AG04449 (cell line): ENCODE results near the gene NINL.

Experiments
- CTCF ChIA-PET: fragments of 350-600 bp; formaldehyde crosslinking; extraction: SDS; loops from one replicate; lab custom pipeline; 2021; ENCODE audit warnings: antibody characterized with exemption; lab: Yijun Ruan, JAX
- POLR2A ChIA-PET: fragments of 400-600, 350-600 bp; formaldehyde crosslinking; extraction: SDS; loops from one replicate; lab custom pipeline; 2020; ENCODE audit warnings: antibody characterized with exemption, inconsistent platforms; lab: Yijun Ruan, JAX
- DNase-seq: peaks from one replicate; pipeline ENCODE4 v3.0.0-alpha.2; 2010; ENCODE audit warnings: low read depth, low spot score
- H3K4me3 ChIP-seq: 2 replicates; pipeline ENCODE4 v1.5.1; 2011; ENCODE audit warnings: low read depth, mild to moderate bottlenecking, control low read depth, low read length
- TF ChIP-seq, protein P1 (sequence below): IDR thresholded peaks from one replicate; pipeline ENCODE4 v1.5.1; 2011; ENCODE audit warnings: mild to moderate bottlenecking, moderate library complexity, low read length, control low read depth, inconsistent platforms; ENCODE audit not compliant: insufficient read depth; ENCODE audit errors: missing control alignments

Gene NINL

DNA sequence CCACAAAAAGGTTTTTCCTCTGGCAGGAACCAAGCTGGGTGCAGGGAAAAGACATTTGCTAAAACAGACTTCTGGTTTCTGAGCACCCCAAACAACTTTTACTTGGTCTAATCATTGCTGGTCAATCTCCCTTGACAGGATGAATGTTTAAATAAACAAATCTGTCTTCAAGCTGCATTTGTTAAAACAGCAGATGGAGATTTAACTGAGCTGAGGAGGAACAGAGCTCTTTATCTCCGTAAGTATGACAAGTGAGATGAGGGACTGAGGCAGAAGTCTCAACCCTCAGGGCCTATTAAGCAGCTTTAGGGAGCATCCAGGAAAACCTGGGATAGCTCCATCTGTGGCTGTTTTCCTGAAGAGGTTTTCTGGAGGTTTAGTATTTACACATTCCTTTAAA, 40.6 kb downstream of the NINL start:
- ChIA-PET CTCF (interaction anchor here (0.9 to 1.5 kb wide), 4 partner anchors 9 to 36 kb away, joined by 3 to 6 read pairs (median 4); no protein-coding TSS in a partner anchor), POLR2A (no interaction called here)
- no peak overlapping the region for H3K4me3 ChIP-seq
- TF ChIP-seq, protein P1, sequence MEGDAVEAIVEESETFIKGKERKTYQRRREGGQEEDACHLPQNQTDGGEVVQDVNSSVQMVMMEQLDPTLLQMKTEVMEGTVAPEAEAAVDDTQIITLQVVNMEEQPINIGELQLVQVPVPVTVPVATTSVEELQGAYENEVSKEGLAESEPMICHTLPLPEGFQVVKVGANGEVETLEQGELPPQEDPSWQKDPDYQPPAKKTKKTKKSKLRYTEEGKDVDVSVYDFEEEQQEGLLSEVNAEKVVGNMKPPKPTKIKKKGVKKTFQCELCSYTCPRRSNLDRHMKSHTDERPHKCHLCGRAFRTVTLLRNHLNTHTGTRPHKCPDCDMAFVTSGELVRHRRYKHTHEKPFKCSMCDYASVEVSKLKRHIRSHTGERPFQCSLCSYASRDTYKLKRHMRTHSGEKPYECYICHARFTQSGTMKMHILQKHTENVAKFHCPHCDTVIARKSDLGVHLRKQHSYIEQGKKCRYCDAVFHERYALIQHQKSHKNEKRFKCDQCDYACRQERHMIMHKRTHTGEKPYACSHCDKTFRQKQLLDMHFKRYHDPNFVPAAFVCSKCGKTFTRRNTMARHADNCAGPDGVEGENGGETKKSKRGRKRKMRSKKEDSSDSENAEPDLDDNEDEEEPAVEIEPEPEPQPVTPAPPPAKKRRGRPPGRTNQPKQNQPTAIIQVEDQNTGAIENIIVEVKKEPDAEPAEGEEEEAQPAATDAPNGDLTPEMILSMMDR, result no peak
- DNase-seq, result no peak

DNA sequence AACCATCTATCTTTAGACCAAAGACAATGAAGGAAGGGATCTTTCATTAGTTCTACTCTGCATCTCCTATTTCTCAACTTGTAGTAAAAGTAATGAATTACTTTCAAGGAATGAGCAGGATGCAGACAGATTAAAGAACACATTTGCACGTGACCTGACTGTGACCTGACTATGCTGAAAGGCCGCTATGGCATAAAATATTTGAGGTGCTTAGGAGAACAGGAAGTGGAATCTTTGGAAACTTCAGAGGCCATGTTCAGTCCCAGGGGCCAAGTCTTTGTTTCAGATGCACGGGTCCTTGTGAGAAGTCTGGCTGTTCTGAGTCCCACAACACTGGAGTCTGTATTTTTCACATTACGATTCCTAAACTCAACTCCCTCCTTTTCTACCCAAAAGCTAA, 41.0 kb downstream of the NINL start:
- POLR2A ChIA-PET, result no interaction called here
- CTCF ChIA-PET, result interaction anchor here (0.9 to 1.4 kb wide), 3 partner anchors 10 to 18 kb away, joined by 3 to 6 read pairs (median 4); no protein-coding TSS in a partner anchor
- TF ChIP-seq, protein P1, result no peak
- no peak overlapping the region for H3K4me3 ChIP-seq
- DNase-seq, result no peak

DNA sequence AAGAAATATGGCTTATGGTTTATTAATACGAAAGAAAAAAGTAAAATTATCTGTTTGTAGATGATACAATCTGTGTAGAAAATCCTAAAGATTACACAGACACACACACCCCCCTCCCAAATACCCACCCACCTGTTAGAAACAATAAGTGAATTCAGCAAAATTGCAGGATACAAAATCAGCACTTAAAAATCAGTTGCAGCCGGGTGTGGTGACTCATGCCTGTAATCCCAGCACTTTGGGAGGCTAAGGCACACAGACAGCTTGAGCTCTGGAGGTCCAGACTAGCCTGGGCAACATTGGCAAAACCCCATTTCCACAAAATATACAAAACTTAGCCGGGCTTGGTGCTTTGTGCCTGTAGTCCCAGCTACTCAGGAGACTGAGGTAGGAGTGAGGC, 42.3 kb downstream of the NINL start:
- ChIA-PET POLR2A (no interaction called here), CTCF (no interaction called here)
- H3K4me3 ChIP-seq, result no peak overlapping the region
- TF ChIP-seq, protein P1, result no peak
- no peak for DNase-seq

DNA sequence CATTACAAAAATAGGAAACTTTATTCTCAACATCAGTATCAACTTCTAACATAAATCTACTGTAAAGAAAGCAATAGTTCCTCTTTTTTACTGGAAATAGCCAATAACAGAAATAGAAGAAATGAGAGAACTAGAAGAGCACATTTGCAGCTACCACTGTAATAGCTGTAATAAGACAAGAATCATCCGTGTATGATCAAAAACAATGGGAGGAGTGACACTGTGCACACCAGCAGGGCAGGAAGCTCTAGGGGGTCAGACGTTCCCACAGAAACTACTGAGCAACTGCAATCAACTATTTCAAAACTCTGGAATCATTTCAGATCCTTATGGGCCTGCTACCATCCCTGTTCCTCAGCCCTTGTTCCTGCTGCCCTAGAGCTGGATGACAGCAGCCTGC, 43.7 kb downstream of the NINL start:
- ChIA-PET CTCF (interaction anchor here (0.8 to 1.9 kb wide), 5 partner anchors 10 to 548 kb away, joined by 3 to 12 read pairs (median 4); no protein-coding TSS in a partner anchor), POLR2A (no interaction called here)
- no peak overlapping the region for H3K4me3 ChIP-seq
- TF ChIP-seq, protein P1, result no peak
- DNase-seq, result no peak

DNA sequence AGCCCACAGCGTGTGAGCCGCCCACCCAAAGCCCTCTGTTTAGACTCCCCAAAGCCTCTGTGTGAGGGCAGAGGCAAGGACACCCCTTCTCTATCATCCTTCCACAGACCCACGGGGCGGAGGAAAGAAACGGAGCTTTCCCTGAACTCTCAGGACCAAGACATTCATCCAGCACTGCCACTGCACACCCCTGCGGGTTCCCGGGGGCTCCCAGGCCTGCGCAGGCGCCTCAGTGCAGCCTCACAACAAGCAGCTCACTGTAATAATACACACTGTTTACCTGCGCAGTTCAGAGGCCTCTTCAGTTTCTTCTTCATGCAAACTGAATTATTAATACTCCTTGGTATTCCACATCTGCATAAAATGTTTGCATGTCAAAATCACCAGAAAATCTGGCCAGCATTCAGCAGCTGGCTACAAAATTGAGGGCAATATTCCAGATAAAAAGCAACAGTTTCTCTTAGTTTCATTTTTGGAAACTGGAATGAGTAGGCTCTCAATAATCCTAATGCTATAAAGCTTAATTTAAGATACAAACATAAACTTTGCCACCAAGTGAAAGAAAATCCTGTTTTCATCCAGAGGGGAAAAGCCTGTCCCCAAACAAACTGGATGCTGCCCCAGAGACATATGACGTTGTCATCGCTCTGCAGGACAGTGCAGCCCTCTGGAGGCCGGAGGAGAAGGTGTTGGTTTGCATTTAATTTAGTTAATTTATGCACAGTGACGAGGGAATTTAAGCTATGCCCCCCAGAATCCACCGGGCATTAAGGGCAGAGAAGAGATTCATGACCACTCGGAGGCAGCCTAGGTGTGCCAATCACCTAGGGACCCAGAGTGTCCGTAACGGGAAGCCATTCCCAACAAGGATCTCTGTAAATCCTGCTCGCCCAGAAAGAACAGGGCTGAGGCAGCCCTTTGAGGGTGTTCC, 45.3 kb downstream of the NINL start:
- ChIA-PET CTCF (interaction anchor here (0.6 to 1.9 kb wide), 9 partner anchors 9 to 231 kb away, joined by 3 to 12 read pairs (median 4); no protein-coding TSS in a partner anchor), POLR2A (no interaction called here)
- TF ChIP-seq, protein P1, result peak; percentile 16
- DNase-seq, result no peak
- H3K4me3 ChIP-seq, result peak overlapping the region; percentile 8; the same call in 1 of the 2 replicates

DNA sequence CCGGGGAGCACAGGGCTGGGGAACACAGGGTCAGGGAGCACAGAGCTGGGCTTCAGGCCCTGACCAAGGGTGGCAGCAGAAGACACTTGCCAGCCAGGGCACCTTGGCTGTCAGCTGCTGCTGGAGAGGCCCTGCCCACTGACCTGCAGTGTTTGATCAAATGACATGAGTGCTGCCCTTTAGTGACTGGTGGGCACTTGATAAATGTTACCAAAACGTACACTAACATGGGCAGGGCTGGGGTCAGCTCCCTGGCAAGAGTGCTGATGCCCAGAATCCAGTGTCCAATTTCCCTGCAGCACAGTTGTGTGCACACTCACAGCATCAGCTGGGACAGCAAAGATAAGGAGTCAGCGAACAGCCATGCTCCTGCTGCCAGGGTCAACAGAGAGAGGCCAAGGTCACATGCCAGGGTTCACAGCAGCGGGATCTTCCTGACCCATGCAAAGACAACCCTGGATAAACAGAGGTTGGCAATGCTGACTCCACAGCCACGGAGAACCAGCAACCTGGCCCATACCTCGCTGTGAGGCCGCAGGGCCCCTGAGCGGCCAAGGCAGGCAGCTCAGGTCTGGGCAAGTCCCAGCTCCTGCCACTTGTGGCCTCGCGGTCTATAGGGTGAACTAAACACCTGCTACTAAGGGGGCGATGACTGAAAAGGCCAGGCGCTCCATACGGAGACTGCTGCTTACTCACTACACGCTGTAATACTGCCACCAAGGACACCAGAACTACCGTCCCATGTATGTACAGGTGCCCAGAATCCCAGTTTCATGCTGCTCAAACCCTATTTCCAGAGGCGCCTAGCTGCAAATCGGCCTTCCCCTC, 46.3 kb downstream of the NINL start:
- H3K4me3 ChIP-seq, result no peak overlapping the region
- ChIA-PET POLR2A (no interaction called here), CTCF (interaction anchor here (1.1 to 1.7 kb wide), 3 partner anchors 11 to 39 kb away, joined by 3 to 5 read pairs (median 4); no protein-coding TSS in a partner anchor)
- no peak for DNase-seq
- TF ChIP-seq, protein P1, result no peak
